Measurements from ENCODE around the gene SCARB1.

The SCARB1 gene

DNA sequence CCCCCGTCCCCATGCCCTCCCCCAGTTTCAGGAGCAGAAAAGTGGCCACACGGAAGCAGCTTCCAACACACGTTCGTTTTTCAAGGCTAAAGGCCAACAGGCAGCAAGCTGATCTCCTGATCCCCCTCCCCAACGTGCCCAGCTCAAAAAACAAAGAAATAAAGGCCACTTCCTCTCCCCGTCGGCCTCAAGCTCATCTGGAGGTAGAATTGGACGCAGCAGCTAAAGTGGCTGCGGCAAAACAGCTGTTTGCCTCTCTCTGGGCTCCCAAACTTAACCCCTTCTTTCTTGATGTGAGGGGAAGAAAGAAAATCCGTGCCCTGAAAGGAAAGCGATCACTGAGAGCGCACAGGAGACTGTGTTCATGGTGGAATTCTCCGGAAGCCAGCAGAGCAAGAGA is 66.3 kb downstream of the SCARB1 start:
- DNase-seq (ENCODE audit: low read depth in 2 of 2, low spot score in 1 of 2), result no peak

DNA sequence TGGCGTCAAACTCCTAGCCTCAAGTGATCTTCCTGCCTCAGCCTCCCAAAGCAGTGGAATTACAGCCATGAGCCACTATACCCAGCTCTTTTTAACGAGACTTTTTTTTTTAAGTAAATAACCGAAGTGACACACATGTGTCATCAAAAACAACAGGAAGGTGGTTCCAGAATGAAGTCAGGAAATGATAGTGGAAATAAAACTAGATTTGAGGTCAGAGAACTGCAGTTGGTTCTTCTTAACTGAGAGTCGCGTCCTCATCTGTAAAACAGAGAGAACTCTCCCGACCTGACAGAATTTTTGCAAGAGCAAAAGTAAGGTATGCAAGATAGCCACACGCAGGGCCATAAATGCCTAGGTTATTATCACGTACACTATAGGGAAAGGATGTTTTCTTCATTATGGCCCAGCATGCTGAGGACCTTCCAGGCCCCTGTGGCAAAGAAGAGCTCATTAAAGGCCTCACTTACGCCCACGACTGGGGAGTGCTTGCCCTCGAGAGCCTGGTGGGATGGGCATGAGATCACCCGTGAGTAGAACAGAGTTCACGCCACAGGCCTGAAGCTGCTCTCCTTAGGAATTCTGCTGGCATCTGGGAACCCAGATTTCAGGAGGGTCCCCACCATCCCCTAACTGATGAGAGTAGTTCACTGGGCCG is 67.2 kb downstream of the SCARB1 start:
- no peak for DNase-seq (ENCODE audit: low read depth in 2 of 2, low spot score in 1 of 2)

DNA sequence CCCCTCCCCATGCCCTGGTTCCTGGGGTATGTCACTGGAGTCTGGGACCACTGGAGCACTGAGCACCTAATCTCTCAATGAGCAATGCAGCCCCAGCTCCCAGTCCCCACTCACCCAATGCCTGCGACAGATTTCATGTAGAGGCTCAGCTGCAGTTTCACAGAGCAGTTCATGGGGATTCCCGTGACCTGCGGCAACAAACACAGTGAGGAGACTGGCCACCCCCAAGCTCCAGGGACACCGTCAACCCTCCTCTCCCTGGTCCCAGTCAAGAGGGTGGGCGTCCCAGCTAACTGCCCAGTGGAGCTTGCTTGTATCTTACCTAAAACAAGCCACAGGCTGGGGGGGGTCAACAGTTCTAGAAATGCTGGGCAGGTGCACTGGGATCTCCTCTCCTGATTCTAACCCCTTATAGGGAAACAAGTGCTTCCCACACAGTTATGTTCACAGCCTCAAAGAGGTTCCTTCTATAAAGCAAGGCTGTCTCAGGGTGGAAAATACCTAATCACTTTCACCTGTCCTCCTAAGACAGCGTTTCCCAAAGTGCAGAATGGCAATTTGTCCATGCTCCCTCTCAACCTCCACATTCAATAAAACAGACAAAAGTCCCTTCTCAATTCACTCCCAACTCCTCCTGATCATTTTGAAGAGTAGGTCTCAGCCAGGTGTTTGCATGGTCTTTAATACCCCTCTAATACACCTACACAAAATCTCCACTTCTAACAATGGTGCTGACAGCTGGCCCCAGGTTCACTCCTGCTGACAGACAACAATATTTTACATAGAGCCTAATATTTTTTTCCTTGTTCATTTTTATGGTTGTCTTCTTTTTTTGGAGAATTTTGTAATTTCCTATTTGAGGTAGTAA is 68.3 kb downstream of the SCARB1 start:
- no peak for DNase-seq (ENCODE audit: low read depth in 2 of 2, low spot score in 1 of 2)

DNA sequence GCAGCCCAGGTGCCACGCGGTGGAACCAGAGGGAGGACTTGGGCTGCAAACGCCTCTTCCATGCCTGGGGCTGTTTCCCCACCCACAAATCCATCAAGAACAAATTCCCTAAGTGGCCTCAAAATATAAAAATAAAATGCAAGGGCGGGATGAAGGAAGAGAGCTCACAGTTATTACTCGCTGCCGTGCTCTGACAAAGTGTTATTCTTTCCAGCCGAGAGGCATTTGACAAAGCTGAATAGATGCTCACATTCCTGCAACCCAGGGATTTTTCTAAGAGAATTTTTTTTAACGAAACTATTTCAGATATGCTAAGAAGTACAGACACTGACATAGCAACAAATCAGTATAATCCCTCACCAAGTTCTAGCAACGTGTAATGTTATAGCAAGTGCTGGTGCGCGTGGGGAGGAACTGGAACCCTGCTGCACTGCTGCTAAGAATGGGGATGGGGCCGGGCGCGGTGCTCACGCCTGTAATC is 70.7 kb downstream of the SCARB1 start:
- DNase-seq (ENCODE audit: low read depth in 2 of 2, low spot score in 1 of 2), result no peak

DNA sequence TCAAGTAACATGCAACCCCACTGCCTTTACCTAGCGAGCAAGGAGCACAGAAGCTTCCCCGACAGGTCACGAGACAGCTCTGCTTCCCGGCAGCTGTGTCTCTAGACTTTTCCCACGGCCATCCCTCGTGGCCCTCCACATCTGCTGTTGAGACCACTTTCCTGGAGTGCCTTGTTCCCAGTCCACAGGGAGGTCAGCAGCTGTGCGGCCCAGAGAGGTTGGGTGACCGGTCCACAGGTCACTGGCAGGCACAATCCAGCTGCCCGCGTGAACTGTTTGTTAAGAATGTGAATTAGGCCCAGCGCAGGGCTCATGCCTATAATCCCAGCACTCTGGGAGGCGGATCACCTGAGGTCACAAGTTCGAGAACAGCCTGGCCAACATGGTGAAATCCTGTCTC is 71.5 kb downstream of the SCARB1 start:
- no peak for DNase-seq (ENCODE audit: low read depth in 2 of 2, low spot score in 1 of 2)

DNA sequence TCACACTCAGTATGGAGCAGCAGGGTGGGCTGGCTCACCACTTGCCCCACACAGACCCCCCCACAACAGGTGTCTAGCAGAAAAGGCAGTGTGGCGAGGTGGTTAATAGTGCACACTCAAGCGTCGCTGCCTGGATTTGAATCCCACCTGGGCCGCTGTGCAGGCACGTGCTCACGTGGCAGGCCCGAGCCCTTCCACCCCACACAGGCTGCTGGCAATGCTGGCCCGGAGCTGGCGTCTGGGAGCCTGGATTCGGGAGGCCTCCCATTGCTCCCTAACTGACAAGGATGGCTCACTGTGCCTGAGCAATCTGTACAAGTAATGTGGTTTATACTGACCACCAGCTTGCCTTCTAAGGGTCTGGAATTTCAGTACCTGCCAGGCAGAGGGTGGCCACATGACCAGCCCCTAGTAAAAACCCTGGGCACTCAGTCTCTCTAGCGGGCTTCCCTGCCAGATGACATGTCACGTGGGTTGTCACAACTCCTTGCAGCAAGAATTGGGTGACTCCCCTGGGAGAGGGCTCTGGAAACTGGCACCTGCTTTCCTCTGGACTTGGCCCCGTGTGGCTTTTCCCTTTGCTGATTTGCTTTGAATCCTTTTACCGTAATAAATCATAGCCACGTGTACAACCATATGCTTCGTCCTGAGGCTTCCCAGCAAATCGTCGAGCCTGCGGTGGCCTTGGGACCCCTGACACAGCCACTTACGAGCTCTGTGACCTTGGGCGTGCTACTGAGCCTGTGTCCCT is 72.8 kb downstream of the SCARB1 start:
- no peak for DNase-seq (ENCODE audit: low read depth in 2 of 2, low spot score in 1 of 2)

DNA sequence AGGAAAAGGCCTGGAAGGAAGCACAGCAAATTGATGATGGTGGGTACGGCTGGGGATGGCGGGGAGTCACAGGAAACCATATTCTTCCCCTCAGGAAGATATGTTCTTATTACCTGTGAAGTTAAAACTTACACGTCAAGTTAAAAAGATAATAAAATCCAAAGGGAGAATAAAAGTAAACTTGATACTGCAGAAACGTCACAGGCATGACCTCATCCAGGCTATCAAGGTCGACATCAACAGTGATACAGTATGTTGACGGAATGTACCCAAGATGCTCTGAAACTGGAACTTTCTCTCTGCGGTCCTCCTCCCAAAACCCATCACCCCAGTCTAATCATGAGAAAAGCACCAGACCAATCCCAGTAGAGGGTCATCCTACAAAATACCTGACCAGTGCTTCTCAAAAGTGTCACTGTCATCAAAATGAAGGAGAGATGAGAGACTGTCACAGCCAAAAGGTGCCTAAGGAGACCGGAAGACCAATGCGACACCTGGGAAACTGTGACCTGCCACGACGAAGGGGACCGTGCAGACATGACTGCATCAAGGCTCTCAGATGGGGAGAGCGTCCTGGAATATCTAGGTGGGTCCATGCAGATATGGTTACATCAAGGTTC is 74.6 kb downstream of the SCARB1 start:
- DNase-seq (ENCODE audit: low read depth in 2 of 2, low spot score in 1 of 2), result no peak

DNA sequence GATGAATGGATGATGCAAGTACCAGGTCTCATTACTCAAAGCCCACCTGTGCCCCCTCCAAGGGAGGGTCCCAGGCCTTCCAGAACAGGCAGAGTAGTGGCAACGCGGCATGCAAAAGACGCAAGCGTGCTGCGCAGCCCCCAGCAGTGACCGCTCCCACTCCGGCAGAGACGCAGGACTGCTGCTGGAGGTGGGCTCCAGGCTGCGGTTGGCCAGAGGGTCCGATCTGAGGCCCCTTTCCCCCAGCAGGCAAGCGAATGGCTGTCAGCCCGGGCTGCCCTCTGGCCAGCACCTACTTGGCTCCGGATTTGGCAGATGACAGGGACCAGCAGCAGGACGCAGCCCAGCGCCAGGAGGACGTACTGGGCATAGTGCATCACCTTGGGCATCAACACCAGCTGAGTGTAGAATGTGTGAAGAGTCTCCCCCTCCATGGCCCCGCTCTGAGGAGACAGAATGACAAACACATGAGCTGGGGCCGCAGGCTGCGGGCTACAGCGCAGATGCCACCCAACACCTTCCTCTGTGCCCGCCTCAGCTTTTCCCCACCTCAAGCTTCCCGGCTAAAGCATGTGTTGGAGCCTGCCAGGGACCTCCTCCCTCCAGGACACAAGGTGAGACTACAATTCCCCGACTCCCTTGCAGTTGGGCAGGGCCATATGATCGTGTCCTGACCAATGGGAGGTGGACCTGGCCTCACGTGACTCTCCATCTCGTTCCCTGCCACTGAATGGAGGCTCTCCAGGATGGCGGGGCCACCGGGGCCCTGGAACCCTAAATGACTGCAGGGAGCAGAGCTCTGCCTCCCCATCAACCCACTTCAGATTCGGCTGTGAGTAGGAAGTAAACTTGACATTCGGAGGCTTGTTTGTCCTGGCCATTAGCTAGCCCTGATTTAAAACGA is 77.4 kb downstream of the SCARB1 start:
- DNase-seq (ENCODE audit: low read depth in 2 of 2, low spot score in 1 of 2), result no peak

DNA sequence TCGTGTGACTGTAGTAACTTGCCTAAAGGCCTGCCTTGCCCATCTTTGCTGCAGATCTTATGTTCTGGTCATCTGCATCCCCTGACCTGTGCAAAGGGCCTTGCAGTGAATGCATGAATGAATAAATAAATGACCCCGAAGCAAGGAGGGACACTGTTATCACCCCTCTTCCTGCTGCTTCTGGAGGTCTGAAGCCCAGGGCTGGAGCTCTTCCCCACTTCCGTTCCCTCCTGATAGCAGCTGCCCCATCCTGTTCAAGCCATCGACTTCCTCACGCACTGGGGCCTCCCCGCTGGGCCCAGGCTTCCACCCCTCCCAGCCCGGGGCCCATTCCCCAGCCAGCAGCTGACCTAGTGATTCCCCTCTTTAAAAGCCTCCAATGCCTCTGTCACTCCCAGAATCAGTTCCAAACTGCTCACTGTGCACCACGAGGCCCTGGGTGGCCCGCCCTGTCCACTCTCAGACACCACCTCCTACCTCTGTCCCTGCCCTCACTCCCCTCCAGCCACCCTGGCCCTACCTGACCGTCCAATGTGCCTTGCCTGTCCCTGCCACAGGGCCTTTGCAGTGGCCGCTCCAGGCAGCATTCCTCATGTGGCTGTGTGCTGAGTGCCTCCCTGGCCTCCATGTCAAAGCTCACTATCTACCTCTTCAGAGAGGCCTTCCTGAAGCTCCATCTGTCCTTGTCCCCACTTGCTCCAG is 78.6 kb downstream of the SCARB1 start:
- no peak for DNase-seq (ENCODE audit: low read depth in 2 of 2, low spot score in 1 of 2)

DNA sequence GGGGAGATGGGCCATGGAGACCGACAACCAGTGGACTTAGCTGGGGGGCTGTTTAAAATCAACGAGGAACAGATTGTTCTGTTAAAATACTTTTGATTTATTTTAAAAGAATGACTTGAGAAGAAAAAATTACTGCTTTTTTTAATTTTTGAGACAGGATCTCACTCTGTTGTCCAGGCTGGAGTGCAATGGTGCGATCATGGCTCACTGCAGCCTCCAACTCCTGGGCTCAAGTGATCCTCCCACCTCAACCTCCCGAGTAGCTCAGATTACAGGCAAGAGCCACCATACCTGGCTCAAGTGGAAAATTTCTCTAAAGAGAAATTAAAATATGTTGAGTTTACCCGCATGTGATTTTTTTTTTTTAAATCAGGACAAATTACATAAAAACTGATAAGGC is 80.6 kb downstream of the SCARB1 start:
- no peak for DNase-seq (ENCODE audit: low read depth in 2 of 2, low spot score in 1 of 2)

DNA sequence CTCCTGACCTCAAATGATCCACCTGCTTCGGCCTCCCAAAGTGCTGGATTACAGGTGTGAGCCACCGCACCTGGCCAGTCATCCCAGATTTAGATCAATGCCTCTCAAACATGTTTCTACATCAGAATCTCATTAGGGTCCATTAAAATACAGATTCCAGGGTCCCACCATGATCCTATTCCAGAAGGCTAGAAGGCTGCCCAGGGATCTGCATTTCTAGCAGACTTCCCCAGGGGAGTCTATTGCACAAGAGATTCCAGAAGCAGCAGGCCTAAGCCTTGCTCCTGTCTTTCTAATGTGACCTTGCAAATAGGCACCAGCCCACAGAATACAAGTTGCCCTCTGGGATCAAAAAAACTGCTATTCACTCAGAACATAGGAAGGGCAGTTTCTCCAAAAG is 81.5 kb downstream of the SCARB1 start:
- no peak for DNase-seq (ENCODE audit: low read depth in 2 of 2, low spot score in 1 of 2)

DNA sequence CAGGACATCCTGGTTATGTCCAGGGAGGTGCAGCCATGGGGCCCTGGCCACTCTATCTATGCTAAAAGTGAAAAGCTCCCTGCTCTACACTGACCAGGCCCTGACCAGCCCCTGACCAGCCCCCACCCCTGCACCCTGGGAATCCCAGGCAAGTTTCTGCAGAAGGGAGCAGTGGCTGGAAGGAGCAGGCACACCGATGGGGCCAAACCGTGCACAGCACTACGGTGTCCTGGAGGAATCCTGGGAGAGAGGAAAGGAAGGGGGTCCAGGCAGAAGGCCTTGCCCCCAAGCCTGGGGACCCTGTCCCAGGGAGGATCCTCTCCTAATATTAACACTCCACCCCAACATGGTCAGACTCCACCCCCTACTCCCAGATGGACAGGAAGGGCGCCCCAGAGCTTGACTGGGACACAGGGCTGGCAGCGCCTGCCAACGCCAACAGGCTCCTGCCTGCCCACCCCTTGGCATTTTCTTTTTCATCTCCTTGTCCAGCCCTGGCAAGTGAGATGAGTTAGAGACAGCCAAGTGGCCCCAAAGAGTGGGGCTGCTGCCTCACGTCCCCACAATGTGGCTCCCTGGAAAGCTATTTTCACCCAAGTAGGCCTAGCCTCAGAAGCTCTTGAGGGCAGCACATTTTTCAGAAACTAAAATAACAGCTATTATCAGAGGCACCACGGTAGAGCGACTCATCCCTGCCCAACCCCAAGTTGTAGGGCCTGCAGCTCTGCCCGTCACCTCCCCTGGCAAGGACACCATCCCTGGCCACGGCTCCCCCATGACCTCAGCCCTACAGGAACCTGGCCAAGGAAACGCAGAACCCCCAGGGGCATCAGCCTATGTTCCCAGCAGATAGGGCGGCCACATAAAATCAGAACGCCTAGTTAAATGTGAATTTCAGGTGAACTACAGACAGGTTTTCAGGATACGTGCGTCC is 82.6 kb downstream of the SCARB1 start:
- no peak for DNase-seq (ENCODE audit: low read depth in 2 of 2, low spot score in 1 of 2)

DNA sequence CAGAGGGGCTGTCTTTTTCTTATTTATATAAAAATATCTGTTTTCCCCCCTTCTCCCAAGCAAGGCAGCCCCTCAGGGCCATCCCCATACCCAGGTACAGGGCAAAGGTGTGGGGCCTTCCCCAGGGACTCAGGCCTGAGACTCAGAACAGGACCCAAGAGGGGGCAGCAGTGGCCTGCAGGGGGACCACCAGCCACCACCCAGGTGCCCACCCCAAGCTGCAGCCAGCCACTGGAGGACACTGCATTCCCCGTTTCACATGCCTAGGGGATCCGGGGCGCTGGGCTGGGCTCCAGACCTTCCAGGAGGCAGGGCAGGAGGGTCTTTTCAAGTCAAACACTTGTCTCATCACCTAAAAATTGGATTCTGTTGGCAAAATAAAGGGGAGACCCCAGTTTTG is 83.3 kb downstream of the SCARB1 start:
- no peak for DNase-seq (ENCODE audit: low read depth in 2 of 2, low spot score in 1 of 2)

DNA sequence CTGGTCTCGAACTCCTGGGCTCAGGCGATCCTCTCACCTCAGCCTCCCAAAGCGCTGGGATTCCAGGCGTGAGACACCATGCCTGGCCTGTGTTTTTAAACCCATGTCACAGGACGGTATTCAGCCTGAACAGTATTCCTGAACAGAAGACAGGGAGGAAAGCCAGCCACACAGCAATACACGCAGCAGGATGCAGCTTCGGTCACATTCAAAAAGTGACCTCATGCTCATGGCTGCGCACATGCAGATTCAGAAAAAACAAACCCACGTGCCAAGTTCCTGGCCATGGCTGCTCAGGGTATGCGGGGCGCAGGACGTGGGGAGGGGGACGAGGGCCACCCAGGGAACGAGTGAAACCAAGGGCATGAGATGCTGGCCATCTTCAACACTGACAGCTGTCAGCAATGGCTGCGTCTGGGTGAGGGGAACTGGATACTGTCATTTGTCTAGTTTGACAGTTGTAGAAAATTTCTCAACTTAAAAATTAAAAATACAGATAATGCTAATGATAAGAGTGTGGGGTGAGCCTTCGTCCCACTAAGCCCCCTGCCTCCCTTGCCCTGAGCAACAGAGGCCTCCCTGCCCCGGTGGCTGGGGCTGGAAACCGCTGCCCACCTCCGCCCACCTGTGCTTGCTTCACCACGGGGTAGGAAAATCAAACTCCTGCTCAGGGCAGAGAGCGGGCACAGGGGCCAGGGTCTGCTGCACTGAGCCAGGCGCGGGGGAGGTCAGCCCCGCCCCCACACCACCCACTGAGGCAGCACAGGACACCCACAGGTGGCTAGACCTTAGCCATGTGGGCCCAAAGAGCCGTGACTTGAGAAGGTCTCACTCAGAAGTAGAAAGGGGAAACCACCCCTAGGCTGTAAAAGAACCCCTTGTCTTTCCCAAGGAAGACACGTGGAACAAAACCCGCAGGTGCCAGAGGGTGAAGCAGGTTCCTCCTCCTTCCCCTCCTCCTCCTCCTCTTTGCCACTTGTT is 84.2 kb downstream of the SCARB1 start:
- no peak for DNase-seq (ENCODE audit: low read depth in 2 of 2, low spot score in 1 of 2)

DNA sequence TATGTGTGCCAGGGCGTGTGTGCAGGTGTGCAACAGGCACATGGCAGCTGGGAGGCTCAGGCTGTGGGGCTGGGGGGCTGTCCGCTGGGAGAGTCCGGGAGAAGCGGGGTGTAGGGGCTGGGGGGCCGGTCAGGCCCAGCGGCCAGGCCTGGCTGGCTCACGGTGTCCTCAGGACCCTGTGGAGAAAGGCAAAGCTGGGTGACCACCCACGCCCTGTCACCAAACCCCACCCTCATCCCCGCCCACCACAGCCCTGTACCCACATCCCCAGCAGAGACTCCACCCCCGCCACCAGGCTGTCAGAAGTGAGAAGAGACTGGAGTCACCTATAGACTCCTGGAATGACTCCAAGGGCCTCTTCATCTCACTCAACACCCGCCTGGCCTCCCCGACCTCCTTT is 85.3 kb downstream of the SCARB1 start:
- DNase-seq (ENCODE audit: low read depth in 2 of 2, low spot score in 1 of 2), result no peak

DNA sequence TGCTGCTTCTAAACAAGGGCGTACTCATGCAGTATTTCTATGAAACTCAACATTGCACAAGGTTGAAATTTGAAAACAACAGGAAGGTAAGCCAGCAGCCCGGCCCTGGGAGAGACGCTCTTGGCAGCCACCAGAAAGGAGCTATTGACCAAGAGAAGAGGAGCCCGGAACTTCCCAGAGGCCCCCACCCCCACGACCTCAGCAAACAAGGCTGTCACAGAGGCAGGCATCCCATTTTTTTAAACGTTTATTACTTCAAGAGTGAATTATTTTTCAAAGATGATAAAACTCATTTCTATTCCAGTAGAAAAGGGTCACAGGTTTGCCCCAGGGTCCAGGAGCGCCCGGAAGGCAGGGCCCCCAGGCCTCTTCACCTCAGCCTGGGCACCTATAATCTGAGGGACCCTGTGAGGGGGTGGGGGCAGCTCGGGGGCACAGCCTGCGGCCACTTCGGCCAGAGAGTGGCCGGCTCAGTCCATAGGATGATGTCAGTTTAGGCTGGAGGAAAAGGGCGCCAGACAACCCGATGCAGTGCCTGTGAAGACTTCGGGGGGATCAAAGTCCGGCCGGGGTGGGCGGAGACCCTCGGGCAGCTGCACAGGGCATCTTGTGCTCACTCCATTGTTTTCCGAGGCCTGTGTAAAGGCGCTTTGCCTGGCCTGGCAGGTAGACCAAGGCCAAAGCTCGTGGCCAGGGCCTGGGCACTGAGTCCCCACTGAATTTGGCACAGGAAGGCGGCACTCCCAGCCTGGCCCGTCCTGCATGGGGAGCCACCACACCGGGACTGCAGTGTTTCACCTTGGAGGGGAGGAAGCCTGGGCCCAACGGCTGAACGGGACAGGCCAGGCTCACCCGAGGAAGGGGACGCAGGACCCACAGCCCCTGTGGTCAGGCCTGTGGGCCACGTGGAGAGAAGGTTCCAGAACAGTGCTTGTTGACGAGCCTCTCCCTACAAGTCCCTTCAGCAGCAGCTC is 86.0 kb downstream of the SCARB1 start:
- no peak for DNase-seq (ENCODE audit: low read depth in 2 of 2, low spot score in 1 of 2)
